Suppressor macrophage (primary cell): Measurements from ENCODE around the gene GPR37L1.
"Not testable (repeated sequence)": the region's sequence is repeated elsewhere in the genome, so short reads cannot be mapped to it uniquely, and the experiment has no call there.

Experiments used
- DNase-seq, 4 experiments: peaks; one replicate each; pipeline ENCODE4 v3.0.0-alpha.2; 2020 to 2022

The GPR37L1 gene

GRCh38 chr1:202170726-202171125 is 48.0 kb downstream of the GPR37L1 start:
- no peak for DNase-seq

- DNase-seq = no peak
Measured at GRCh38 chr1:202171292-202172014, 48.7 kb downstream of the GPR37L1 start.

GRCh38 chr1:202172015-202172355 is 49.3 kb downstream of the GPR37L1 start:
- no peak for DNase-seq

GRCh38 chr1:202173993-202174392 is 51.3 kb downstream of the GPR37L1 start:
- DNase-seq = no peak

GRCh38 chr1:202176949-202177927 is 54.5 kb downstream of the GPR37L1 start:
- no peak for DNase-seq

GRCh38 chr1:202179828-202180750 is 57.4 kb downstream of the GPR37L1 start:
- DNase-seq = no peak

GRCh38 chr1:202180751-202181139 is 58.0 kb downstream of the GPR37L1 start:
- not testable (repeated sequence) for DNase-seq

GRCh38 chr1:202181586-202181985 is 58.9 kb downstream of the GPR37L1 start:
- no peak for DNase-seq

GRCh38 chr1:202182040-202182877 is 59.5 kb downstream of the GPR37L1 start:
- no peak for DNase-seq
